HG02970 (cell line): ENCODE data around the gene GPR50.

ENCODE experiments used
- ATAC-seq: cut with Tn5 transposase; IDR thresholded peaks from one replicate; pipeline ENCODE4 v1.9.1; 2021; ENCODE audit warnings: mild to moderate bottlenecking, moderate library complexity, moderate number of reproducible peaks; ENCODE audit not compliant: unreplicated experiment, low FRiP score

The GPR50 gene

GRCh38 chrX:151226941-151227340 is 50.6 kb downstream of the GPR50 start:
- ATAC-seq, result no peak

GRCh38 chrX:151227627-151228026 is 51.2 kb downstream of the GPR50 start:
- ATAC-seq, result no peak

GRCh38 chrX:151228935-151229334 is 52.6 kb downstream of the GPR50 start:
- no peak for ATAC-seq
